Smooth muscle cell (in vitro differentiated cells): ENCODE data around the gene CPEB3. TPM values are rescaled to one million over a fixed set of nuclear protein-coding genes. Genes with fewer than 3 reads are reported as not detected.
A peak's percentile ranks its signal among the peaks of the same experiment; 100 is the strongest.

Experiments used
- DNase-seq: peaks from one replicate; lab custom pipeline; 2025; ENCODE audit not compliant: unreplicated experiment; lab: John Stamatoyannopoulos, UW
- H2AFZ ChIP-seq: fragments of 200-600 bp; sonication (generic); 2 replicates; pipeline ENCODE4 v1.6.0; 2016; ENCODE audit warnings: antibody characterized with exemption, low read depth, mild to moderate bottlenecking
- H3F3A ChIP-seq: fragments of 200-600 bp; sonication (generic); 2 replicates; pipeline ENCODE4 v1.6.0; 2017; ENCODE audit warnings: antibody characterized with exemption, low read depth
- H3K27ac ChIP-seq: fragments of 200-600 bp; sonication (generic); 2 replicates; pipeline ENCODE4 v1.5.1; 2016; ENCODE audit warnings: low read depth, mild to moderate bottlenecking
- H3K27me3 ChIP-seq: fragments of 200-600 bp; sonication (generic); 2 replicates; pipeline ENCODE4 v1.6.1; 2016; ENCODE audit warnings: low read depth, mild to moderate bottlenecking
- H3K36me3 ChIP-seq: fragments of 200-600 bp; sonication (generic); 2 replicates; pipeline ENCODE4 v1.5.1; 2016; ENCODE audit warnings: low read depth
- H3K4me1 ChIP-seq: fragments of 200-600 bp; sonication (generic); 2 replicates; pipeline ENCODE4 v1.5.1; 2016; ENCODE audit warnings: low read depth
- H3K4me2 ChIP-seq: fragments of 200-600 bp; sonication (generic); 2 replicates; pipeline ENCODE4 v1.6.0; 2016; ENCODE audit warnings: mild to moderate bottlenecking
- H3K4me3 ChIP-seq: fragments of 200-600 bp; sonication (generic); 2 replicates; pipeline ENCODE4 v1.5.1; 2016; ENCODE audit warnings: mild to moderate bottlenecking
- H3K79me2 ChIP-seq: fragments of 200-600 bp; sonication (generic); 2 replicates; pipeline ENCODE4 v1.6.0; 2016; ENCODE audit warnings: low read depth, mild to moderate bottlenecking
- H3K9ac ChIP-seq: fragments of 200-600 bp; sonication (generic); 2 replicates; pipeline ENCODE4 v1.6.0; 2016; ENCODE audit warnings: low read depth
- H3K9me3 ChIP-seq: fragments of 200-600 bp; sonication (generic); replicated peaks from 2 replicates; pipeline ENCODE4 v1.5.1; 2016; ENCODE audit warnings: low read depth
- H4K20me1 ChIP-seq: fragments of 200-600 bp; sonication (generic); 2 replicates; pipeline ENCODE4 v1.6.0; 2016; ENCODE audit warnings: low read depth
- CTCF ChIP-seq: fragments of 200-600 bp; sonication (generic); IDR thresholded peaks from 2 replicates; pipeline ENCODE4 v1.5.1; 2017; ENCODE audit warnings: borderline replicate concordance, mild to moderate bottlenecking, antibody characterized with exemption; ENCODE audit not compliant: insufficient read depth, poor library complexity, severe bottlenecking
- WGBS: methylation state at CpG from one replicate; pipeline ENCODE4 v1.1.7; 2016; ENCODE audit warnings: low lambda C conversion rate; 5-methylcytosine and 5-hydroxymethylcytosine counted together
- polyA plus RNA-seq: library from polyadenylated mRNA; unstranded; fragments of >200 nt; fragmentation: Nextera tagmentation; extraction: Ambion mirVana; gene quantifications from 2 replicates; pipeline ENCODE4 v1.2.1, GENCODE V29; 2016
- total RNA-seq: library from RNA; depleted of rRNA; stranded (reverse); fragments of >200 nt; gene quantifications from 2 replicates; pipeline ENCODE4 v1.2.3, GENCODE V29; 2014

Gene CPEB3
- total and polyA plus RNA-seq, 2 experiments from 2014 or later: 0.67 to 1.1 TPM

- Histone ChIP-seq H3K4me3 (no peak overlapping the region), H3F3A (no peaks in the 10 kb centered on the region), H3K36me3 (peaks cover 29% of the 10 kb centered on the region), H3K9ac (no peak overlapping the region), H3K27ac (no peak overlapping the region), H4K20me1 (peaks cover 3% of the 10 kb centered on the region), H3K4me1 (no peaks in the 10 kb centered on the region), H3K27me3 (no peaks in the 10 kb centered on the region), H3K79me2 (no peaks in the 10 kb centered on the region), H3K9me3 (no peaks in the 10 kb centered on the region), H2AFZ (no peak overlapping the region), H3K4me2 (no peak overlapping the region)
- WGBS: 96% methylated on average over 1 of the region's 1 CpG
- no peak for TF ChIP-seq CTCF
- no peak for DNase-seq
Observed at GRCh38 chr10:92014620-92015019, 276.3 kb downstream of the CPEB3 start.

DNA sequence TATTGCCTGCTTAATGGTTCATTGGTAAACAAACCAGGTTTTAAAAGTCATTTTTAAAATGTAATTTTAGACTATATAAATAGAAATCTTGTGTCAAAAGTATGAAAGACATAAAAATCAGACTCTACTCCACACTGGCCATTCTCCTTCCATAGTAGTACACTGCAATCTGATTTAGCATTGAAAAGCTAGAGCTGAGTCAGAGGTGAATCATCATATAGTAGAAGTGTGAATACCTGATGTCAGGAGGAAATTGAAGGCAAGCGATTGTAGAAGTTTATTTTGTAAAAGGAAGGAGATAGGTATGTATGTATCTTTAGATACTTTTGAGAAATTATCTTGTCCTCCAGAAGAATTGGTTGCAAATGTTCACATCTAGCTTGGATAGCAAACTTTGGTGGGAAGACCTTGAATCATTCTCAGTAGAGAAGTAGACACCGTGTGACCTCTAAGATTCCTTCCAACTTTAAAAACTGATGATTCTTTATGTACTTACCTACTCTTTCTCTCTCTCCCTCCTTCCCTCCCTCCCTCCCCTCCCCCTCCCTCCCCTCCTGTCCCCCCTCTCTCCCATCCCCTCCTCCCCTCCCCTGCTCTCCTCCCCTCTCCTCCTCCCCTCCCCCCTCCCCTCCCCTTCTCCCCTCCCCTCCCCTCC is 279.2 kb downstream of the CPEB3 start:
- no peak for TF ChIP-seq CTCF
- no peaks in the 10 kb centered on the region for H3F3A ChIP-seq
- no peak for DNase-seq
- WGBS: 96% methylated on average over 2 of the region's 2 CpGs
- no peak overlapping the region for H2AFZ ChIP-seq
- H3K27me3 ChIP-seq: no peaks in the 10 kb centered on the region
- H3K36me3 ChIP-seq: peaks cover 18% of the 10 kb centered on the region
- no peak overlapping the region for H3K4me2 ChIP-seq
- no peaks in the 10 kb centered on the region for H3K4me1 ChIP-seq
- peaks cover 3% of the 10 kb centered on the region for H4K20me1 ChIP-seq
- no peak overlapping the region for H3K9ac ChIP-seq
- H3K4me3 ChIP-seq: no peak overlapping the region
- H3K79me2 ChIP-seq: no peaks in the 10 kb centered on the region
- peak overlapping the region; percentile 36 for H3K27ac ChIP-seq
- no peaks in the 10 kb centered on the region for H3K9me3 ChIP-seq

DNA sequence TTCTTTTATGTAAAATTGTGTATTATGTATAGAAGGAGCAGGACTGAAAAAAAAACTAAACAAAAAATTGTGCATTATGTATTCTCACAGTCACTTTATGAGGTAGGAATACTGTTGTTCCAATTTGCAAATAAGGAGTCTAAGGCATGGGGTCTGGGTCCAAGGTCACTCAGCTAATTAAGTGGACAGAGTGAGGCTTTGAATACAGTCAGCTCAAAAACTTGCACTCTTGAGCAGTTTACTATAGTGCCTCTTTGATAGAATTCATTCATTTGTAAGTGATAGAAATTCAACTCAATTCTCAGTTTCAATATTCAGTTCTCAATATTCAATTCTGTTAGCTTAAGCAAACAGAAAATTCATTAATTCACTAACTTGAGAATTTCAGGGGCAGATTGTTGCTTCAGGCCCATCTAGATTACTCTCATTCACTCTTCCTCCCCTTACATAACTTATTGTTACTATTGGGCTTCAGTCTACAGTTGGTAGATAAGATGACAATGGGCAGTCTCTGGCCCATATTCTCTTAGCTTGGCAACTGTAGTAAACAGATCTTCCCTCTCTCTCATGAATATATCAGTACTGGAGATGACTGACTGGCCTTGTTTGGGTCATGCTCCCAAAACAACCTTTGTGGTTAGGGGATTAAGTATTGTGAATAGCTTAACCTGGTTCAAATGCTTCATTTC is 280.7 kb downstream of the CPEB3 start:
- Histone ChIP-seq H4K20me1 (peaks cover 9% of the 10 kb centered on the region), H2AFZ (no peak overlapping the region), H3F3A (no peaks in the 10 kb centered on the region), H3K36me3 (peaks cover 7% of the 10 kb centered on the region), H3K4me3 (no peak overlapping the region), H3K27ac (no peak overlapping the region), H3K27me3 (no peaks in the 10 kb centered on the region), H3K9ac (no peak overlapping the region), H3K4me1 (no peaks in the 10 kb centered on the region), H3K79me2 (no peaks in the 10 kb centered on the region), H3K4me2 (no peak overlapping the region), H3K9me3 (no peaks in the 10 kb centered on the region)
- no peak for TF ChIP-seq CTCF
- no peak for DNase-seq

DNA sequence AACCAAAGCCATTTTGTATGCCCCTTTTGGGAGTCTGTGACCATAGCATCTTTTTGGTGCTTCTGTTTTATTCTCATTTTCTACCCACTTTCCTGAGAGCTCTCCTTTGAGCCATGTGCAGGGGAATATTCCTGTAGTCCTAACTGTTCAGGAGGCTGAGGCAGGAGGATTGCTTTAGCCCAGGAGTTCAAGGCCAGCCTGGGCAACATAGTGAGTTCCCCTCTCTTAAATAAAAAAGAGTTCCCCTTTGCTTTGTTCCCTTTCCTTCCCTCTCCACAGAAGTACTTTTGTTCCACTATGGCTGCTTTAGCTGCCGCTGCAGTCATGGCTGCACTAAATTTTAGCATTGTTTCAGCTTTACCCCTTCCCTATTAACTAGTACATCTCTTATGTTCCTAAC is 281.4 kb downstream of the CPEB3 start:
- no peak overlapping the region for H3K9ac ChIP-seq
- H3K36me3 ChIP-seq: peaks cover 6% of the 10 kb centered on the region
- no peak for DNase-seq
- no peak overlapping the region for H3K4me2 ChIP-seq
- TF ChIP-seq CTCF: no peak
- H3K27ac ChIP-seq: no peak overlapping the region
- 89% methylated on average over 1 of the region's 1 CpG for WGBS
- H3K9me3 ChIP-seq: no peaks in the 10 kb centered on the region
- H3K27me3 ChIP-seq: no peaks in the 10 kb centered on the region
- no peaks in the 10 kb centered on the region for H3F3A ChIP-seq
- H4K20me1 ChIP-seq: peaks cover 10% of the 10 kb centered on the region
- no peak overlapping the region for H3K4me3 ChIP-seq
- H3K4me1 ChIP-seq: no peaks in the 10 kb centered on the region
- H3K79me2 ChIP-seq: no peaks in the 10 kb centered on the region
- no peak overlapping the region for H2AFZ ChIP-seq
